ENCODE data around the gene C9.

Gene C9

DNA sequence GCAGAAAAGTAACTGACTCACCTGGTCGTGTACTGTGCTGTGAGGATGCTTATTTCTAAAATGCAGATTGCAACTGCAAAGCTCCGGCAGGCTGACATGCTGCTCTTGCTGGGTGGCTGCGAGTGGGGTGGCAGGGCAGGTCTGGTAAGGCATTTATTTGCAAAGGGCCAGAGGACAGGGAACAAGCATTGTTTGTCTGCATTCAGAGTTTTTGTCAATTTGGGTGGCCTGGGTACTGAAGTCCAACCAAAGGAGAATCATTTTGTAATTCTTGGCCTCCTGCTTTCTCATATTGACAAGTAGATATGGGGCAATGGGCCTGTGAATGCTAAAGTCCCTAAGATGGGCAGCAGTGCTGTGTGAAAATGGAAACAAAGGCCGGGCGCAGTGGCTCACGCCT lies at the start of gene C9:
C9 (minus strand) TSS at position 129 of the 400 bp plus-strand sequence; CDS start at position 98, 31 bp downstream.
- DNase-seq (ENCODE audit: low spot score), result no peak
- in situ Hi-C loops (cut with MboI; ENCODE audit: low sequenced_read_pairs, unreplicated experiment), result no loop called here
- TF ChIP-seq, protein P1, sequence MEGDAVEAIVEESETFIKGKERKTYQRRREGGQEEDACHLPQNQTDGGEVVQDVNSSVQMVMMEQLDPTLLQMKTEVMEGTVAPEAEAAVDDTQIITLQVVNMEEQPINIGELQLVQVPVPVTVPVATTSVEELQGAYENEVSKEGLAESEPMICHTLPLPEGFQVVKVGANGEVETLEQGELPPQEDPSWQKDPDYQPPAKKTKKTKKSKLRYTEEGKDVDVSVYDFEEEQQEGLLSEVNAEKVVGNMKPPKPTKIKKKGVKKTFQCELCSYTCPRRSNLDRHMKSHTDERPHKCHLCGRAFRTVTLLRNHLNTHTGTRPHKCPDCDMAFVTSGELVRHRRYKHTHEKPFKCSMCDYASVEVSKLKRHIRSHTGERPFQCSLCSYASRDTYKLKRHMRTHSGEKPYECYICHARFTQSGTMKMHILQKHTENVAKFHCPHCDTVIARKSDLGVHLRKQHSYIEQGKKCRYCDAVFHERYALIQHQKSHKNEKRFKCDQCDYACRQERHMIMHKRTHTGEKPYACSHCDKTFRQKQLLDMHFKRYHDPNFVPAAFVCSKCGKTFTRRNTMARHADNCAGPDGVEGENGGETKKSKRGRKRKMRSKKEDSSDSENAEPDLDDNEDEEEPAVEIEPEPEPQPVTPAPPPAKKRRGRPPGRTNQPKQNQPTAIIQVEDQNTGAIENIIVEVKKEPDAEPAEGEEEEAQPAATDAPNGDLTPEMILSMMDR (IDR thresholded peaks at IDR 0.05; ENCODE audit: borderline replicate concordance, control extremely low read depth, extremely low read depth, insufficient read depth, missing control alignments), result no peak

- DNase-seq (ENCODE audit: low spot score), result no peak
- TF ChIP-seq, protein P1 (IDR thresholded peaks at IDR 0.05; ENCODE audit: borderline replicate concordance, control extremely low read depth, extremely low read depth, insufficient read depth, missing control alignments), result no peak
- in situ Hi-C loops (cut with MboI; ENCODE audit: low sequenced_read_pairs, unreplicated experiment), result no loop called here
Measured at GRCh38 chr5:39413771-39414170, 49.5 kb upstream of the C9 start.

GRCh38 chr5:39412721-39413394 lies 48.6 kb upstream of the C9 start:
- in situ Hi-C loops (cut with MboI; ENCODE audit: low sequenced_read_pairs, unreplicated experiment), result no loop called here
- DNase-seq (ENCODE audit: low spot score), result no peak
- TF ChIP-seq, protein P1 (IDR thresholded peaks at IDR 0.05; ENCODE audit: borderline replicate concordance, control extremely low read depth, extremely low read depth, insufficient read depth, missing control alignments), result no peak

DNA sequence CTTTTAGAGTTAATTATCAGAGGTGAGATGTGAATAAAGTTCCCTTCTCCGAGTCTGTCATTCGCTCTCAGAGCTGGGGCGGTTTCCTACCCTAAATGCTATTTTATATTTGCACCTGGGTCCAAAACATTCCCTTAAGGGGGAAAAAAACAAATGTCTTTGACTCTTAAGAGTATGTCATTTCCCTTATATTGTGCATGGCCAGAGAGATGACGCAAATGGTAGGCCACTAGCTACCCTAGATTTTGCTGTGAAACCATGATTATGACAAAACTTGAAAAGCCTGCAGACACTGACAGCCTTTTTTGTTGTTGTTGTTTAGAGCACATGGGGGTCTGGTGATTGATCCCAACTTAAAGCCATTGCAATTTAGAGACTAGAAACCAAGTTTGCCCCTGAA lies 47.7 kb upstream of the C9 start:
- TF ChIP-seq, protein P1 (IDR thresholded peaks at IDR 0.05; ENCODE audit: borderline replicate concordance, control extremely low read depth, extremely low read depth, insufficient read depth, missing control alignments), result no peak
- in situ Hi-C loops (cut with MboI; ENCODE audit: low sequenced_read_pairs, unreplicated experiment), result no loop called here
- no peak for DNase-seq (ENCODE audit: low spot score)

- DNase-seq (ENCODE audit: low spot score), result no peak
- TF ChIP-seq, protein P1 (IDR thresholded peaks at IDR 0.05; ENCODE audit: borderline replicate concordance, control extremely low read depth, extremely low read depth, insufficient read depth, missing control alignments), result no peak
- in situ Hi-C loops (cut with MboI; ENCODE audit: low sequenced_read_pairs, unreplicated experiment), result no loop called here
Measured at GRCh38 chr5:39411061-39411460, 46.8 kb upstream of the C9 start.

GRCh38 chr5:39409033-39409432 lies 44.7 kb upstream of the C9 start:
- in situ Hi-C loops (cut with MboI; ENCODE audit: low sequenced_read_pairs, unreplicated experiment), result no loop called here
- DNase-seq (ENCODE audit: low spot score), result no peak
- TF ChIP-seq, protein P1 (IDR thresholded peaks at IDR 0.05; ENCODE audit: borderline replicate concordance, control extremely low read depth, extremely low read depth, insufficient read depth, missing control alignments), result no peak

Data from GM13976 (cell line).